ENCODE data around the gene PSMD6.

Gene PSMD6

GRCh38 chr3:64046996-64047594, 23.8 kb upstream of the PSMD6 start:
- DNase-seq (ENCODE audit: low read depth, low spot score), result no peak
- no peak overlapping the region for H3K27ac ChIP-seq

GRCh38 chr3:64046592-64046991, 23.3 kb upstream of the PSMD6 start:
- no peak for DNase-seq (ENCODE audit: low read depth, low spot score)
- H3K27ac ChIP-seq, result no peak overlapping the region

GRCh38 chr3:64042952-64043351, 19.7 kb upstream of the PSMD6 start:
- DNase-seq (ENCODE audit: low read depth, low spot score), result no peak

GRCh38 chr3:64039981-64040733, 16.9 kb upstream of the PSMD6 start:
- H3K27ac ChIP-seq, result no peak overlapping the region
- no peak for DNase-seq (ENCODE audit: low read depth, low spot score)

More at GRCh38 chr3:64042952-64043351, 19.7 kb upstream of the PSMD6 start:
- H3K27ac ChIP-seq, result no peak overlapping the region

GRCh38 chr3:64039332-64039731, 16.0 kb upstream of the PSMD6 start:
- no peak overlapping the region for H3K27ac ChIP-seq

GRCh38 chr3:64038253-64038767, 15.0 kb upstream of the PSMD6 start:
- no peak overlapping the region for H3K27ac ChIP-seq
- no peak for DNase-seq (ENCODE audit: low read depth, low spot score)

More at GRCh38 chr3:64039332-64039731, 16.0 kb upstream of the PSMD6 start:
- DNase-seq (ENCODE audit: low read depth, low spot score), result no peak

- H3K27ac ChIP-seq, result no peak overlapping the region
- no peak for DNase-seq (ENCODE audit: low read depth, low spot score)
These were observed 13.8 kb upstream of the PSMD6 start for GRCh38 chr3:64037084-64037483.

GRCh38 chr3:64033069-64033468, 9.8 kb upstream of the PSMD6 start:
- DNase-seq (ENCODE audit: low read depth, low spot score), result no peak
- H3K27ac ChIP-seq, result no peak overlapping the region

- H3K27ac ChIP-seq, result no peak overlapping the region
- no peak for DNase-seq (ENCODE audit: low read depth, low spot score)
These were observed 8.5 kb upstream of the PSMD6 start for GRCh38 chr3:64031540-64032508.

GRCh38 chr3:64030741-64031140, 7.4 kb upstream of the PSMD6 start:
- DNase-seq (ENCODE audit: low read depth, low spot score), result no peak
- H3K27ac ChIP-seq, result no peak overlapping the region

GRCh38 chr3:64029287-64029686, 6.0 kb upstream of the PSMD6 start:
- H3K27ac ChIP-seq, result no peak overlapping the region
- no peak for DNase-seq (ENCODE audit: low read depth, low spot score)

- H3K27ac ChIP-seq, result no peak overlapping the region
- DNase-seq (ENCODE audit: low read depth, low spot score), result no peak
These were observed 5.5 kb upstream of the PSMD6 start for GRCh38 chr3:64028754-64029153.

GRCh38 chr3:64027658-64028057, 4.4 kb upstream of the PSMD6 start:
- no peak overlapping the region for H3K27ac ChIP-seq
- no peak for DNase-seq (ENCODE audit: low read depth, low spot score)

GRCh38 chr3:64026346-64026745, 3.1 kb upstream of the PSMD6 start:
- no peak for DNase-seq (ENCODE audit: low read depth, low spot score)
- no peak overlapping the region for H3K27ac ChIP-seq

- H3K27ac ChIP-seq, result no peak overlapping the region
- no peak for DNase-seq (ENCODE audit: low read depth, low spot score)
These were observed 548 bp upstream of the PSMD6 start for GRCh38 chr3:64023861-64024223.

- no peak for DNase-seq (ENCODE audit: low read depth, low spot score)
- peak overlapping the region; percentile 57 for H3K27ac ChIP-seq
These were observed 675 bp downstream of the PSMD6 start for GRCh38 chr3:64022451-64023186.

- DNase-seq (ENCODE audit: low read depth, low spot score), result no peak
- H3K27ac ChIP-seq, result no peak overlapping the region
These were observed 1.4 kb downstream of the PSMD6 start for GRCh38 chr3:64021922-64022321.

- DNase-seq (ENCODE audit: low read depth, low spot score), result no peak
- no peak overlapping the region for H3K27ac ChIP-seq
These were observed 3.4 kb downstream of the PSMD6 start for GRCh38 chr3:64019879-64020278.

GRCh38 chr3:64019271-64019670, 4.0 kb downstream of the PSMD6 start:
- no peak for DNase-seq (ENCODE audit: low read depth, low spot score)
- no peak overlapping the region for H3K27ac ChIP-seq

All from epithelial cell of prostate (primary cell).